BJ (cell line): ENCODE measurements around the gene WDR53. TPM values are rescaled to one million over a fixed set of nuclear protein-coding genes. Genes with fewer than 3 reads are reported as not detected.
"Not testable (repeated sequence)": the region's sequence is repeated elsewhere in the genome, so short reads cannot be mapped to it uniquely, and the experiment has no call there.

Source experiments
- CTCF ChIA-PET: fragments of 350-600 bp; formaldehyde crosslinking; extraction: SDS; loops from one replicate; lab custom pipeline; 2021; ENCODE audit warnings: antibody characterized with exemption, inconsistent platforms; lab: Yijun Ruan, JAX
- POLR2A ChIA-PET: fragments of 300-600 bp; sonication (Branson Sonifier 250); formaldehyde crosslinking; extraction: SDS; loops from one replicate; lab custom pipeline; 2021; ENCODE audit warnings: antibody characterized with exemption; lab: Charles Lee
- DNase-seq: peaks from one replicate; pipeline ENCODE4 v3.0.0-alpha.2; 2011; ENCODE audit warnings: low read depth
- H3K27me3 ChIP-seq: 2 replicates; pipeline ENCODE4 v1.6.0; 2011; ENCODE audit warnings: low read length; ENCODE audit not compliant: control insufficient read depth, insufficient read depth
- H3K36me3 ChIP-seq: 2 replicates; pipeline ENCODE4 v1.5.1; 2011; ENCODE audit warnings: low read length; ENCODE audit not compliant: control insufficient read depth, insufficient read depth
- H3K4me3 ChIP-seq: 2 replicates; pipeline ENCODE4 v1.5.1; 2011; ENCODE audit warnings: low read depth, mild to moderate bottlenecking, control low read depth, low read length
- polyA plus RNA-seq: library from polyadenylated mRNA; depleted of rRNA; stranded (reverse); fragments of >200 nt; gene quantifications from 2 replicates; pipeline ENCODE4 v1.2.3, GENCODE V29; 2011
- TF ChIP-seq, protein P1 (sequence below): IDR thresholded peaks from 2 replicates; pipeline ENCODE4 v1.5.1; 2011; ENCODE audit warnings: low read depth, mild to moderate bottlenecking, control low read depth, inconsistent platforms, low read length, moderate library complexity; ENCODE audit not compliant: insufficient read depth

The WDR53 gene
- polyA plus RNA-seq, 1 experiment: 4.2 TPM

DNA sequence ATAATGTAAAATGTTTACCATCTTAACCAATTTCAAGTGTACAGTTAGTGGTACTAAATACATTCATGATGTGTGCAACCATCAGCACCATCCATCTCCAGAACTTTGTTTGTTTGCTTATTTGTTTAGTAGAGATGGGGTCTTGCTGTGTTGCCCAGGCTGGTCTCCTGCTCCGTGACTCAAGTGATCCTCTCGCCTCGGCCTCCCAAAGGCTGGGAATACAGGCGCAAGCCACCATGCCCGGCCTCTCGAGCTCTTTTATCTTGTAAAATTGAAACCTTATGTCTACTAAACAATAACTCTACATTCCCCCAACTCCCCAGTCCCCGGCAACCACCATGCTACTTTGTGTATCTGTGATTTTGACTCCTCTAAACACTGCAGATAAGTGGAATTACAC, 32.0 kb upstream of the WDR53 start:
- no peak for DNase-seq
- Histone ChIP-seq H3K4me3 (no peak overlapping the region), H3K36me3 (no peaks in the 10 kb centered on the region), H3K27me3 (peaks cover 7% of the 10 kb centered on the region)
- TF ChIP-seq, protein P1, sequence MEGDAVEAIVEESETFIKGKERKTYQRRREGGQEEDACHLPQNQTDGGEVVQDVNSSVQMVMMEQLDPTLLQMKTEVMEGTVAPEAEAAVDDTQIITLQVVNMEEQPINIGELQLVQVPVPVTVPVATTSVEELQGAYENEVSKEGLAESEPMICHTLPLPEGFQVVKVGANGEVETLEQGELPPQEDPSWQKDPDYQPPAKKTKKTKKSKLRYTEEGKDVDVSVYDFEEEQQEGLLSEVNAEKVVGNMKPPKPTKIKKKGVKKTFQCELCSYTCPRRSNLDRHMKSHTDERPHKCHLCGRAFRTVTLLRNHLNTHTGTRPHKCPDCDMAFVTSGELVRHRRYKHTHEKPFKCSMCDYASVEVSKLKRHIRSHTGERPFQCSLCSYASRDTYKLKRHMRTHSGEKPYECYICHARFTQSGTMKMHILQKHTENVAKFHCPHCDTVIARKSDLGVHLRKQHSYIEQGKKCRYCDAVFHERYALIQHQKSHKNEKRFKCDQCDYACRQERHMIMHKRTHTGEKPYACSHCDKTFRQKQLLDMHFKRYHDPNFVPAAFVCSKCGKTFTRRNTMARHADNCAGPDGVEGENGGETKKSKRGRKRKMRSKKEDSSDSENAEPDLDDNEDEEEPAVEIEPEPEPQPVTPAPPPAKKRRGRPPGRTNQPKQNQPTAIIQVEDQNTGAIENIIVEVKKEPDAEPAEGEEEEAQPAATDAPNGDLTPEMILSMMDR: no peak
- POLR2A ChIA-PET: no interaction called here
- CTCF ChIA-PET: no interaction called here

DNA sequence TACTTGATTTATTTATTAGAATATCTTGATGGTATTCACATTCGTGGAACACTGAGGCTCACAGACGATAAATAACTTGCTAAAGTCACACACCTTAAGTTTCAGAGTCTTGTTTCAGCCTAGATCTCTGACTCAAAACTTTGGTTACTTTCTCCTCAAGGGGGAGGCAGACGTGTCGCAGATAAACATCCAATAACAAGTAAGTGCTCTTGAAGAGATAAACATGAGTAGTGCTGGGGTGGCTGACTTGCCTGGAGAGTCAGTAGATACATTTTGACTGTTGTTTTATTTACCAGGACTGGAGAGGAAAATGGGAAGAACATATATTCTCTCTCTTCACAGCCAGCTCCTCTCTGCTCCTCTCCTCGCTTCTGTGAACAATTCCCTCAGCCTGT, 31.4 kb upstream of the WDR53 start:
- ChIA-PET POLR2A (no interaction called here), CTCF (no interaction called here)
- H3K36me3 ChIP-seq: no peaks in the 10 kb centered on the region
- TF ChIP-seq, protein P1: no peak
- H3K27me3 ChIP-seq: peaks cover 7% of the 10 kb centered on the region
- DNase-seq: no peak
- H3K4me3 ChIP-seq: no peak overlapping the region

- CTCF ChIA-PET: interaction anchor here (0.7 to 2.7 kb wide), 2 partner anchors 11 to 14 kb away, joined by 3 to 12 read pairs; no protein-coding TSS in a partner anchor
- POLR2A ChIA-PET: interaction anchor here (0.6 kb wide), 2 partner anchors 421 to 898 kb away, joined by 10 to 13 read pairs; no protein-coding TSS in a partner anchor
- not testable (repeated sequence) for H3K27me3 ChIP-seq, H3K36me3 ChIP-seq
- peak; percentile 7 for DNase-seq
- peak overlapping the region; percentile 22 for H3K4me3 ChIP-seq
Observed at GRCh38 chr3:196597971-196598733, 29.8 kb upstream of the WDR53 start.

DNA sequence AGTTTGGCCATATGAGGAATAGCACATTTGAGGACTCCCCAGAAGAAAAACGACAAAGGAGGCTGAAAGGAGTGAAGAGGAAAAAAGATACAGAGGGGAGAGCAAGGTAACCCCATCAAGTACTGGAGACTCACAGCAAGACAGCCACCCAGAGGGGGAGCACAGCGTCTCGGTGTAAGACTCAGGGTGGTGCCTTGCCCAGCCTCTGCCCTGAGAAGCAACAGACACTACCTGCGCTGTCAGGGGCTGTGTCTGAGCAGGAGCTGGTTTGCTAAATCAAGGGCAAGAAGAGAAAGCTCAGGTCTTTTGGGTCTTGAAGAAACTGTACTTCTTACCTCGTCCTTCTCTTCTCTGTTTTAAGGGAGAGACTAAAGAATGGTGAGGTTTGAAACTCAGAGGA, 28.0 kb upstream of the WDR53 start:
- DNase-seq: no peak
- Histone ChIP-seq H3K36me3 (no peaks in the 10 kb centered on the region), H3K4me3 (no peak overlapping the region), H3K27me3 (peaks cover 7% of the 10 kb centered on the region)
- ChIA-PET CTCF (interaction anchor here (0.7 to 2.7 kb wide), 3 partner anchors 13 to 90 kb away, joined by 3 to 12 read pairs (median 4); no protein-coding TSS in a partner anchor), POLR2A (no interaction called here)
- TF ChIP-seq, protein P1: no peak

GRCh38 chr3:196590279-196590678, 21.9 kb upstream of the WDR53 start:
- CTCF ChIA-PET: interaction anchor here (0.7 kb wide), 1 partner anchor 10 kb away, joined by 3 read pairs; no protein-coding TSS in a partner anchor
- H3K36me3 ChIP-seq: no peaks in the 10 kb centered on the region
- no peak for DNase-seq
- TF ChIP-seq, protein P1: no peak
- POLR2A ChIA-PET: no interaction called here
- no peaks in the 10 kb centered on the region for H3K27me3 ChIP-seq
- no peak overlapping the region for H3K4me3 ChIP-seq
